Activated naive CD8-positive, alpha-beta T cell treated with anti-CD3 and anti-CD28 coated beads, Interleukin-2, amount 10 ng/mL, durations not matched to agents 7 days and 5 days (primary cell): ENCODE data around the gene CDK6. TPM values are rescaled to one million over a fixed set of nuclear protein-coding genes. Genes with fewer than 3 reads are reported as not detected.
A peak's percentile ranks its signal among the peaks of the same experiment; 100 is the strongest.

Experiments
- ATAC-seq: fragments of 150-1000 bp; cut with Tn5 transposase; one replicate; pipeline ENCODE4 v1.10.0; 2021; ENCODE audit warnings: low read depth, moderate library complexity
- POLR2A ChIA-PET: fragments of 350-600 bp; sonication (Branson Sonifier 250); formaldehyde crosslinking; loops from one replicate; lab custom pipeline; 2021; ENCODE audit warnings: antibody characterized with exemption; lab: Charles Lee
- DNase-seq: peaks from one replicate; pipeline ENCODE4 v3.0.0; 2021
- H3K27ac Mint-ChIP-seq: one replicate; pipeline ENCODE4 v1.8.0; 2022; ENCODE audit warnings: mild to moderate bottlenecking, mixed read lengths
- H3K27me3 Mint-ChIP-seq: one replicate; pipeline ENCODE4 v1.8.0; 2022; ENCODE audit warnings: mild to moderate bottlenecking, moderate library complexity, mixed read lengths
- H3K36me3 Mint-ChIP-seq: one replicate; pipeline ENCODE4 v1.8.0; 2021; ENCODE audit warnings: mild to moderate bottlenecking, mixed read lengths
- H3K4me1 Mint-ChIP-seq: one replicate; pipeline ENCODE4 v1.8.0; 2021; ENCODE audit warnings: mixed read lengths
- H3K4me3 Mint-ChIP-seq: one replicate; pipeline ENCODE4 v1.8.0; 2022; ENCODE audit warnings: mild to moderate bottlenecking, moderate library complexity, mixed read lengths
- H3K9me3 Mint-ChIP-seq: one replicate; pipeline ENCODE4 v1.8.0; 2021; ENCODE audit warnings: mixed read lengths
- total RNA-seq, 2 experiments: library from RNA; stranded (reverse); gene quantifications; one replicate each; pipeline ENCODE4 v1.2.3, GENCODE V29; 2021

The CDK6 gene
- total RNA-seq, 2 experiments from 2014 or later, result 98.6 to 99.8 TPM

DNA sequence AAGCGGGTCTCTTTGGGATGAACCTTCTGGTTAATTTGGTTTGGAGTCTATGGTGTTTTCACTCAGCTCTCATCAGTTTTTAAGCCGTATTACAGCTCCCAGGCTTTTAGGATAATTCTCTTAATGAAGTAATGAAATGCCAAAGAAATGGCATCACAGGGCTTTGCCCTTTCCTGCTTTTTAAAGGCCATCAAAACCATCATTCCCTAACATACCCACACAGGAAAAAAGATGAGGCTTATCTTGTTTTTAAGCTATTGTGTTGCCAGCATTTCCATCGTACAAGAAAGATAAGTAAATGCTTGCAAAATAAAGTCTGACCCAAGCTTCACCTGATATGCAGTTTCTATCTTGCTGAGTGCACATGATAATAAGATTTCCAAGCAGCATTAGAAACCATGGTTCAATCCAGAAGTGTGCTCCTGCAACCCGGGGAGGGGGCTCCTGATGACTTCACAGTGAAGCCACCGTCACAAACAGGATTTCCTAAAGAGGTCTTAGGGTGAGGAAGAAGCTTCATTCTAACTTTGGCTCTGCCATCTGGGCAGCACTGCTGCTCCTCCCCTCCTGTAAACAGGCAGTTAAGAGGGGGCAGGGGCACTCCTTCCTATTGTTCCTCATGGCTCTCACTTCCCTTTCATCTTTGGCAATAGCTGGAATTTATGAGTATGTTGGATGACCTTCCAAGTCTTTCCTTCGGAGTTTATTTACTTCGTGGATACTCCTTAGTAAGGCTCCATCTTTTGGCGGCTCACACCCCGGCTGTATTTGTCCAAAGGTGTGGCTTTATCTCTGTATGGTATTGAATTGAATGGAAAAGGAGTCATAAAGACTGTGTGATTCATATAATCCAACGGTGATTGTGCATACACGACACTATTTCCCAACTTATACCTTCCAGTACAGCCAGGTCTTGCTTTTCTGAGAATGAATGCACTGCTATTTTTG lies 191.0 kb downstream of the CDK6 start:
- POLR2A ChIA-PET, result interaction anchor here (1.4 kb wide), 2 partner anchors 19 to 20 kb away, joined by 3 to 4 read pairs; no protein-coding TSS in a partner anchor
- no peak for DNase-seq
- no peaks in the 10 kb centered on the region for H3K27me3 Mint-ChIP-seq
- ATAC-seq, result no peak
- H3K27ac Mint-ChIP-seq, result peak overlapping the region; percentile 56
- H3K4me3 Mint-ChIP-seq, result no peak overlapping the region
- peaks cover 41% of the 10 kb centered on the region for H3K36me3 Mint-ChIP-seq
- H3K4me1 Mint-ChIP-seq, result peaks cover 60% of the 10 kb centered on the region
- peaks cover 1% of the 10 kb centered on the region for H3K9me3 Mint-ChIP-seq

DNA sequence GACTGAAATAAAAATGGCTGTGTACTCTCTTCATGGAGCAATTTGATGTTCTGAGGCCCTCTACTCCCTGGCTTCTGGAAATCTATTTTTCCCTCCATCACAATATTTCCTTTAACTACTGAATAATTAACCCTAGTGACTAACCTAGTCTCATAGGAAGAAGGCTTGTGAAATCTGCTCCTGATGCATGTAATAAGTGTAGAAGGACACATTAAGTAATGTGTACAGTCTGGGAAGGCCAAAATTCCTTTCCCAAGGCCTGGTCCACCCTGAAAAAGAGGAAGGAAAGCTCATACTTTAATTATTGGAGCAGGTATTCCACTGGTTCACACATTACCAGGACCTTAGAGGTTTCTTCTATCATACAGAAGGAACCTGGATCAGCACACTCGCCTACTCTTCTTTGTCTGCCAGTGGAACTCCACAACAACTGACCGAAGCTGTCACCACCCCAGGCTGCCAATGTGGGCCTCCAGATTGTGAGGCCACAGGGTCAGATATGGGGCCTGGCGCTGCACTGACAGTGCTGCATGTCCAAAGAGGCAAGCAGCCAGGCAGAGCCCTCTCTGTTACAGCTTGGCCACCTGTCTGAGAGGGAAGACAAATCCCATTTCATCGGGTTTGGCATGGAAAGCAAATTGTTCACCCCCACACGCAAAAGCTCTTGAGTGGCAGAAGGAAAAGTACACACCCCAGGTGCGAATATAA lies 191.8 kb downstream of the CDK6 start:
- POLR2A ChIA-PET, result interaction anchor here (1.4 kb wide), 2 partner anchors 19 to 20 kb away, joined by 3 to 4 read pairs; no protein-coding TSS in a partner anchor
- peak overlapping the region; percentile 45 for H3K27ac Mint-ChIP-seq
- H3K4me3 Mint-ChIP-seq, result no peak overlapping the region
- H3K27me3 Mint-ChIP-seq, result no peaks in the 10 kb centered on the region
- H3K9me3 Mint-ChIP-seq, result peaks cover 1% of the 10 kb centered on the region
- ATAC-seq (no peak), DNase-seq (no peak)
- peaks cover 40% of the 10 kb centered on the region for H3K36me3 Mint-ChIP-seq
- peaks cover 68% of the 10 kb centered on the region for H3K4me1 Mint-ChIP-seq

- ATAC-seq (no peak), DNase-seq (no peak)
- Mint-ChIP-seq H3K27ac (peak overlapping the region; percentile 8), H3K9me3 (peaks cover 1% of the 10 kb centered on the region), H3K4me3 (no peak overlapping the region), H3K4me1 (peaks cover 76% of the 10 kb centered on the region), H3K27me3 (no peaks in the 10 kb centered on the region), H3K36me3 (peaks cover 44% of the 10 kb centered on the region)
- POLR2A ChIA-PET, result interaction anchor here (2.0 kb wide), 1 partner anchor 9 kb away, joined by 4 read pairs; no protein-coding TSS in a partner anchor
Measured at GRCh38 chr7:92643821-92644220, 192.6 kb downstream of the CDK6 start.

- peak overlapping the region; percentile 88 for H3K27ac Mint-ChIP-seq
- DNase-seq, result peak; percentile 51
- ATAC-seq, result peak; percentile 65
- POLR2A ChIA-PET, result interaction anchor here (2.0 kb wide), 1 partner anchor 11 kb away, joined by 4 read pairs; no protein-coding TSS in a partner anchor
- peaks cover 48% of the 10 kb centered on the region for H3K36me3 Mint-ChIP-seq
- peaks cover 73% of the 10 kb centered on the region for H3K4me1 Mint-ChIP-seq
- peaks cover 1% of the 10 kb centered on the region for H3K9me3 Mint-ChIP-seq
- no peaks in the 10 kb centered on the region for H3K27me3 Mint-ChIP-seq
- peak overlapping the region; percentile 66 for H3K4me3 Mint-ChIP-seq
Measured at GRCh38 chr7:92641921-92642511, 194.4 kb downstream of the CDK6 start.

- H3K36me3 Mint-ChIP-seq, result peaks cover 40% of the 10 kb centered on the region
- POLR2A ChIA-PET, result interaction anchor here (0.7 kb wide), 1 partner anchor 193 kb away, joined by 4 read pairs; no protein-coding TSS in a partner anchor
- H3K9me3 Mint-ChIP-seq, result peaks cover 1% of the 10 kb centered on the region
- peak overlapping the region; percentile 4 for H3K4me3 Mint-ChIP-seq
- DNase-seq, result no peak
- no peak for ATAC-seq
- peaks cover 69% of the 10 kb centered on the region for H3K4me1 Mint-ChIP-seq
- no peaks in the 10 kb centered on the region for H3K27me3 Mint-ChIP-seq
- H3K27ac Mint-ChIP-seq, result peak overlapping the region; percentile 91
Measured at GRCh38 chr7:92639966-92640365, 196.4 kb downstream of the CDK6 start.

DNA sequence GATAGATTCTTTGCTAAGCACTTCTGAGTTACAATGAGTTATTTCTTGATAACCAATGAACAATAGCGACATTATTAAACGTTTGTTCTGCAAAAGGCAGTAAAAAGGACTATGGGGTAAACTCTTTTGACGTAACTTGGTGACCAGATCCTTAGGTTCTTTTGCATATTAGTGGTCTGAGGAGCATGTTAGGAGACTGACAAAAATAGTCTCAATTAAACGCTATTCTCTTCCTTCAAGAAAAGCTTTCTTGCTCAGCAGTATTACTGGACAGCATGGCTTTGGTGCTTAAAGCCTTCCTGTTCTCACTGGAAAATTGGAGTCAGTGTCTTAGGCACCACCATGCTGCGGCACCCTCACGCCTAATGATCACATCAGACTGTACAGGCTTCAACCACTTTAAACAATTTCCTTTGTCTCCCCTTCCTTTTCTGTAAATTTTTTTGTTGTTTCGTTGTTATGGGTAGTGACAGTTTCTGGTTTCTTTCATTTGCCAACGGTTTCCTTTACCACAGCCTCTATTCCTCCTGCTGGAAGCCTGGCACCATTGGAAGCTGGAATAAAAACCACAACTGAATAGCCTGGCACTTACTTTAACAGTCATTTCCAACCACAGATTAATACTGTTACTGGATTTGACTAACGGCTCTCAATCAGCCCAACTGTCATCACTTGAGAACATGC lies 197.0 kb downstream of the CDK6 start:
- peak; percentile 55 for ATAC-seq
- Mint-ChIP-seq H3K4me1 (peaks cover 69% of the 10 kb centered on the region), H3K4me3 (peak overlapping the region; percentile 69), H3K27me3 (no peaks in the 10 kb centered on the region), H3K36me3 (peaks cover 36% of the 10 kb centered on the region), H3K9me3 (peaks cover 1% of the 10 kb centered on the region), H3K27ac (peak overlapping the region; percentile 91)
- POLR2A ChIA-PET, result no interaction called here
- no peak for DNase-seq

- Mint-ChIP-seq H3K4me3 (no peak overlapping the region), H3K36me3 (peaks cover 28% of the 10 kb centered on the region), H3K9me3 (no peaks in the 10 kb centered on the region), H3K27me3 (no peaks in the 10 kb centered on the region), H3K4me1 (peaks cover 69% of the 10 kb centered on the region), H3K27ac (no peak overlapping the region)
- DNase-seq (no peak), ATAC-seq (no peak)
- POLR2A ChIA-PET, result interaction anchor here (0.6 kb wide), 1 partner anchor 13 kb away, joined by 3 read pairs; no protein-coding TSS in a partner anchor
Measured at GRCh38 chr7:92636018-92636560, 200.3 kb downstream of the CDK6 start.

DNA sequence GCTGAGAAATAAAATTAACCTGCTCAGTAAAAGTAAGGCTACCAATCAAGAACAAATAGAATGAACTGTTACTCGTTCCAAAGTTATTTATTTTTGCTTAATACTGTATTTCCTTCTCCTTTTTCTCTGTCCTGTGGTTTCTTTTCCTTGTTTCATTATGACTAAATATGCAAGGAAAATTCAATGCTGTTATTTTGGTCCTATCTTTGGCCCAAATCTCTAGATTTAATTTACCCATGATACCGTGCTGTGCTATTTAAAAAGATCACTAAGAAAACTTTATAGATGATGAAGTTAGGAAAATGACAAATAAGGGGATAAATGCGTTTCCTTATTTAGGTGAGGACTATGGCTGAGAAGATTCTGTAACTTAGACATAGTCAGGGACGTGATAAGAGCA lies 200.8 kb downstream of the CDK6 start:
- ATAC-seq (no peak), DNase-seq (no peak)
- H3K4me3 Mint-ChIP-seq, result no peak overlapping the region
- H3K27me3 Mint-ChIP-seq, result no peaks in the 10 kb centered on the region
- POLR2A ChIA-PET, result interaction anchor here (0.6 to 1.2 kb wide), 2 partner anchors 12 to 197 kb away, joined by 3 read pairs; no protein-coding TSS in a partner anchor
- peaks cover 67% of the 10 kb centered on the region for H3K4me1 Mint-ChIP-seq
- peak overlapping the region; percentile 68 for H3K27ac Mint-ChIP-seq
- H3K9me3 Mint-ChIP-seq, result no peaks in the 10 kb centered on the region
- peaks cover 28% of the 10 kb centered on the region for H3K36me3 Mint-ChIP-seq

DNA sequence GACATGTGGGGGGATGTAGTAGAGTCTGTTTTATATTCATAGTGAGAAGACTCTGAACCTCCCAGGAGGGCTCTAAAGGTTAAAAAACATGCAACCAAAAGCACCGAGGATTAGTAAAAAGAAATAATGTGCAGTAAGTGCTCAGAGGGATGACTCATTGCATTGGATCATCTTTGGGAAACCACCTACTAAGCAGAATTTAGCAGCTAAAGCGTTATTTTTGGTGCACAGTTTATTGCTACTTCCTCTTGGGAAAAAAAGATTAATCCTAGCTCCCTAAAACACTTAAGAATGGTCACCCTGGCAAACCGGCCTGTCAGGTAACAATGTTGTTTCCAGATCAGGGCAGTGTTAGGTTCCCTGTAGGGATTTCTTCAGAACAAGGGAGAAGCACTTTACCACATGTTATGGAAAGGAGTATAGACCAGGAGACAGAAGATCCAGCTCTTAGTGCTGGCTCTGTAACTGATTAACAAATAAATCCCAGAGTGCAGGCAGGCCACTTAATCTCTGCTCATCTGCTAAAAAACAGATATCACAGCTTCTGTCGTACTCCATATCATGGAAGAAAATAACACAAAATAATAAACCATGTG lies 201.4 kb downstream of the CDK6 start:
- DNase-seq (no peak), ATAC-seq (peak; percentile 5)
- POLR2A ChIA-PET, result interaction anchor here (1.2 kb wide), 1 partner anchor 198 kb away, joined by 3 read pairs; no protein-coding TSS in a partner anchor
- Mint-ChIP-seq H3K27ac (peak overlapping the region; percentile 68), H3K36me3 (peaks cover 28% of the 10 kb centered on the region), H3K4me1 (peaks cover 61% of the 10 kb centered on the region), H3K27me3 (no peaks in the 10 kb centered on the region), H3K9me3 (no peaks in the 10 kb centered on the region), H3K4me3 (peak overlapping the region; percentile 39)

- peaks cover 53% of the 10 kb centered on the region for H3K4me1 Mint-ChIP-seq
- no peak for DNase-seq
- H3K27me3 Mint-ChIP-seq, result no peaks in the 10 kb centered on the region
- POLR2A ChIA-PET, result no interaction called here
- ATAC-seq, result no peak
- peaks cover 32% of the 10 kb centered on the region for H3K36me3 Mint-ChIP-seq
- no peaks in the 10 kb centered on the region for H3K9me3 Mint-ChIP-seq
- peak overlapping the region; percentile 61 for H3K4me3 Mint-ChIP-seq
- H3K27ac Mint-ChIP-seq, result peak overlapping the region; percentile 46
Measured at GRCh38 chr7:92634205-92634604, 202.2 kb downstream of the CDK6 start.

DNA sequence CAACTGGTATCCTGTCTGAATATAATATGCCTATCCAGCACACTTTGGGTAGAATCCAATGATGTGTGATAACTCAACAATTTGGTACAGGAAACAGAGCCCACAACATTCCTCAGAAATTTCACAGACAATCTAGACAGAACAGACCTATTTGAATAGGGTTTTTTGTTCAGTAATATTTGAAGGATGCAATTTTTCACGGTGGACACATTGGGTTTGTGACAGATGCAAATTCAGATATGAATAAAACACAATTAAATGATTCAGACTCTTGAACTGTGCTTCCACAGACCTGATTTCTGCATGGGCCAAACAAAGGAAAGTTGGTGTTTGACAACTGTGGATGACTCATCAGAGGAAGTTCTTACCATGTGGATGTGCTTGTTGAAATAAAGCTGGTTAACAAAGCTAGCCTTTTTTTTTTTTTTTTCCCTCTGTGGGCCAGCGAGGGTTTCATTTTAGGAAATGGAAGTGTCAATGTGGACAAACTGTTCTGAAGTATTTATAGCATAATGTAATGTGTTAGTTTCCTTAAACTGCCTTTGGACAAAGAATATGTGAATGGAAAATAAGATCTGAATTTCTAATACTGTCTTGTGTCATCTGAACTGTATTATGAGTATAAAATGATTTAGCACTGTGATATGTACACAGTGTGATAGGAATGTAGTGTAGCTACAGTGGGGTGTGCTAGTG lies 203.0 kb downstream of the CDK6 start:
- Mint-ChIP-seq H3K4me3 (peak overlapping the region; percentile 62), H3K9me3 (peaks cover 6% of the 10 kb centered on the region), H3K27me3 (no peaks in the 10 kb centered on the region), H3K36me3 (peaks cover 34% of the 10 kb centered on the region), H3K27ac (peak overlapping the region; percentile 69), H3K4me1 (peaks cover 48% of the 10 kb centered on the region)
- POLR2A ChIA-PET, result interaction anchor here (0.6 to 2.7 kb wide), 5 partner anchors 12 to 197 kb away, joined by 3 to 10 read pairs (median 4); no protein-coding TSS in a partner anchor
- ATAC-seq (peak; percentile 65), DNase-seq (no peak)
